H1 (cell line): Measurements from ENCODE around the gene DEFB113. TPM values are rescaled to one million over a fixed set of nuclear protein-coding genes. Genes with fewer than 3 reads are reported as not detected.

Experiments
- CTCF ChIA-PET: fragments of 300-600 bp; sonication (Branson Sonifier 250); formaldehyde crosslinking; loops from one replicate; lab custom pipeline; 2021; ENCODE audit not compliant: partially characterized antibody; lab: Charles Lee
- POLR2A ChIA-PET: fragments of 300-600 bp; sonication (Branson Sonifier 250); formaldehyde crosslinking; loops from one replicate; lab custom pipeline; 2021; ENCODE audit warnings: inconsistent platforms; ENCODE audit not compliant: partially characterized antibody; lab: Charles Lee
- DNase-seq, 2 experiments: peaks; one replicate each; pipeline versions ENCODE4 v3.0.0 to v3.0.0-alpha.2; 2010 to 2022; ENCODE audit warnings: low spot score in 2 of 2, low read depth in 1 of 2, mixed read lengths in 1 of 2
- FAIRE-seq: peaks from 2 replicates; lab custom pipeline; 2011; peaks lifted over from hg19 to GRCh38; lab: Jason Lieb, UNC
- H2AFZ ChIP-seq: 2 replicates; pipeline ENCODE4 v1.8.1; 2012; ENCODE audit warnings: low read length, inconsistent platforms
- H2AK5ac ChIP-seq: 2 replicates; pipeline ENCODE4 v1.6.1; 2013; ENCODE audit warnings: low read depth, low read length
- H2BK120ac ChIP-seq: replicated peaks from 2 replicates; pipeline ENCODE3; 2013; ENCODE audit warnings: low read depth, low read length, inconsistent platforms
- H2BK12ac ChIP-seq: 2 replicates; pipeline ENCODE4 v1.6.1; 2013; ENCODE audit warnings: low read depth, low read length
- H2BK15ac ChIP-seq: 2 replicates; pipeline ENCODE4 v1.6.1; 2013; ENCODE audit warnings: low read length
- H2BK20ac ChIP-seq: 2 replicates; pipeline ENCODE4 v1.6.1; 2013; ENCODE audit warnings: low read length
- H2BK5ac ChIP-seq: 2 replicates; pipeline ENCODE4 v1.6.1; 2013; ENCODE audit warnings: low read depth, low read length
- H3K14ac ChIP-seq: 2 replicates; pipeline ENCODE4 v1.6.1; 2013; ENCODE audit warnings: inconsistent platforms; ENCODE audit not compliant: insufficient read length
- H3K18ac ChIP-seq: 2 replicates; pipeline ENCODE4 v1.6.1; 2013; ENCODE audit warnings: low read length; ENCODE audit errors: extremely low read depth
- H3K23ac ChIP-seq: 2 replicates; pipeline ENCODE4 v1.6.1; 2013; ENCODE audit warnings: inconsistent platforms; ENCODE audit not compliant: insufficient read length
- H3K23me2 ChIP-seq: 2 replicates; pipeline ENCODE4 v1.6.1; 2013; ENCODE audit warnings: low read depth, low read length
- H3K27ac ChIP-seq: 2 replicates; pipeline ENCODE4 v1.6.1; 2011; ENCODE audit warnings: low read depth, low read length, inconsistent platforms
- H3K27me3 ChIP-seq, 4 experiments: replicated peaks in 1 of 4; 1 replicate in 1 of 4; 2 replicates in 3 of 4; pipeline versions ENCODE4 v1.6.1 to v1.8.1; 2011 to 2013; ENCODE audit warnings: low read length in 3 of 4, mild to moderate bottlenecking in 3 of 4, inconsistent platforms in 2 of 4, mixed read lengths in 2 of 4, moderate library complexity in 1 of 4; ENCODE audit not compliant: control insufficient read depth in 3 of 4, insufficient read depth in 3 of 4; ENCODE audit errors: extremely low read depth in 1 of 4
- H3K36me3 ChIP-seq, 4 experiments: 2 replicates each; pipeline versions ENCODE4 v1.6.1 to v1.8.1; 2011 to 2013; ENCODE audit warnings: mild to moderate bottlenecking in 4 of 4, low read length in 3 of 4, moderate library complexity in 2 of 4, control low read depth in 1 of 4, inconsistent platforms in 1 of 4; ENCODE audit not compliant: insufficient read depth in 4 of 4, control insufficient read depth in 2 of 4
- H3K4ac ChIP-seq: replicated peaks from 2 replicates; pipeline ENCODE3; 2013; ENCODE audit warnings: low read length, low read depth, mixed read lengths, inconsistent platforms; ENCODE audit not compliant: insufficient read length
- H3K4me1 ChIP-seq, 4 experiments: replicated peaks in 1 of 4; 1 replicate in 1 of 4; 2 replicates in 3 of 4; pipeline versions ENCODE4 v1.6.1 to v1.8.1; 2011 to 2013; ENCODE audit warnings: low read length in 3 of 4, inconsistent platforms in 2 of 4, mixed read lengths in 1 of 4; ENCODE audit not compliant: insufficient read depth in 4 of 4, control insufficient read depth in 3 of 4
- H3K4me2 ChIP-seq, 2 experiments: 2 replicates each; pipeline versions ENCODE4 v1.6.1 to v1.8.1; 2011 to 2013; ENCODE audit warnings: low read depth in 2 of 2, low read length in 2 of 2, control low read depth in 1 of 2, inconsistent platforms in 1 of 2, mild to moderate bottlenecking in 1 of 2; ENCODE audit not compliant: insufficient read depth in 1 of 2
- H3K4me3 ChIP-seq, 4 experiments: fragments of 200-600, 300-600 bp in 1 of 4; sonication (generic), shearing (Covaris generic), sonication (Bioruptor Twin) in 1 of 4; 2 replicates each; pipeline versions ENCODE4 v1.5.1 to v1.8.1; 2011 to 2016; ENCODE audit warnings: low read length in 4 of 4, low read depth in 3 of 4, control low read depth in 2 of 4, inconsistent platforms in 2 of 4, mild to moderate bottlenecking in 2 of 4, mixed read lengths in 1 of 4, moderate library complexity in 1 of 4; ENCODE audit not compliant: insufficient read depth in 2 of 4; ENCODE audit errors: extremely low read depth in 1 of 4
- H3K56ac ChIP-seq: replicated peaks from 2 replicates; pipeline ENCODE3; 2013; ENCODE audit warnings: low read depth, mild to moderate bottlenecking, mixed read lengths, low read length, inconsistent platforms; ENCODE audit not compliant: insufficient read length
- H3K79me1 ChIP-seq: 2 replicates; pipeline ENCODE4 v1.6.1; 2013; ENCODE audit warnings: low read depth, low read length, control low read depth
- H3K79me2 ChIP-seq, 2 experiments: 2 replicates each; pipeline versions ENCODE4 v1.6.1 to v1.8.1; 2012 to 2013; ENCODE audit warnings: low read length in 2 of 2, mild to moderate bottlenecking in 2 of 2, inconsistent platforms in 1 of 2; ENCODE audit not compliant: insufficient read depth in 2 of 2, control insufficient read depth in 1 of 2
- H3K9ac ChIP-seq, 4 experiments: replicated peaks in 1 of 4; 1 replicate in 1 of 4; 2 replicates in 3 of 4; pipeline versions ENCODE4 v1.6.1 to v1.8.1; 2011 to 2013; ENCODE audit warnings: low read depth in 3 of 4, low read length in 3 of 4, control low read depth in 2 of 4, mild to moderate bottlenecking in 2 of 4, moderate library complexity in 2 of 4, inconsistent platforms in 1 of 4; ENCODE audit errors: extremely low read depth in 1 of 4
- H3K9me3 ChIP-seq, 2 experiments: 2 replicates each; pipeline versions ENCODE4 v1.6.1 to v1.8.1; 2012 to 2013; ENCODE audit warnings: mild to moderate bottlenecking in 2 of 2, moderate library complexity in 2 of 2, control low read depth in 1 of 2, inconsistent platforms in 1 of 2, low read depth in 1 of 2, low read length in 1 of 2, mixed read lengths in 1 of 2; ENCODE audit not compliant: insufficient read depth in 2 of 2
- H4K20me1 ChIP-seq, 2 experiments: replicated peaks in 1 of 2; 2 replicates each; pipeline versions ENCODE3 to v1.8.1; 2011 to 2013; ENCODE audit warnings: inconsistent platforms in 2 of 2, low read length in 2 of 2, mild to moderate bottlenecking in 1 of 2; ENCODE audit not compliant: insufficient read depth in 2 of 2, control insufficient read depth in 1 of 2
- H4K5ac ChIP-seq: 2 replicates; pipeline ENCODE4 v1.6.1; 2013; ENCODE audit warnings: low read length, low read depth, mixed read lengths, inconsistent platforms; ENCODE audit not compliant: insufficient read length
- H4K8ac ChIP-seq: 2 replicates; pipeline ENCODE4 v1.8.0; 2013; ENCODE audit warnings: mild to moderate bottlenecking, moderate library complexity, low read length, inconsistent platforms; ENCODE audit not compliant: insufficient read depth; ENCODE audit errors: extremely low read depth
- H4K91ac ChIP-seq: replicated peaks from 2 replicates; pipeline ENCODE3; 2013; ENCODE audit warnings: low read length, mixed read lengths, inconsistent platforms; ENCODE audit not compliant: insufficient read length
- BACH1 ChIP-seq: IDR thresholded peaks from 2 replicates; pipeline ENCODE4 v1.6.1; 2012; ENCODE audit warnings: low read length, improper control_type of control experiment
- BRCA1 ChIP-seq: IDR thresholded peaks from 2 replicates; pipeline ENCODE4 v1.6.1; 2012; ENCODE audit warnings: low read depth, low read length, improper control_type of control experiment
- CHD1 ChIP-seq: IDR thresholded peaks from 2 replicates; pipeline ENCODE4 v1.6.1; 2012; ENCODE audit warnings: low read depth, low read length, improper control_type of control experiment
- CTBP2 ChIP-seq: IDR thresholded peaks from 2 replicates; pipeline ENCODE4 v1.7.0; 2011; ENCODE audit warnings: borderline replicate concordance, mild to moderate bottlenecking, moderate library complexity, mixed read lengths, low read length; ENCODE audit not compliant: insufficient read depth, insufficient read length
- EZH2 ChIP-seq: fragments of 200-600 bp; sonication (generic); IDR thresholded peaks from 2 replicates; pipeline ENCODE4 v1.7.1; 2012; ENCODE audit warnings: low read depth, mild to moderate bottlenecking, moderate library complexity, low read length, inconsistent platforms; ENCODE audit not compliant: severe bottlenecking
- HDAC6 ChIP-seq: IDR thresholded peaks from one replicate; pipeline ENCODE4 v1.7.1; 2012; ENCODE audit warnings: low read depth, mild to moderate bottlenecking, inconsistent platforms, low read length, moderate library complexity
- JUN ChIP-seq: IDR thresholded peaks from 2 replicates; pipeline ENCODE4 v1.6.1; 2011; ENCODE audit warnings: low read depth, mild to moderate bottlenecking, improper control_type of control experiment, low read length
- JUND ChIP-seq: IDR thresholded peaks from 2 replicates; pipeline ENCODE4 v1.6.1; 2011; ENCODE audit warnings: mild to moderate bottlenecking, improper control_type of control experiment, low read length
- MAFK ChIP-seq: IDR thresholded peaks from 2 replicates; pipeline ENCODE4 v1.6.1; 2012; ENCODE audit warnings: low read depth, mild to moderate bottlenecking, improper control_type of control experiment, low read length
- RNF2 ChIP-seq: fragments of 200-900, 300-1000 bp; sonication (generic); IDR thresholded peaks from 2 replicates; pipeline ENCODE4 v1.7.1; 2016; ENCODE audit warnings: borderline replicate concordance, low read depth, mild to moderate bottlenecking, antibody characterized with exemption, low read length; ENCODE audit not compliant: poor library complexity, severe bottlenecking; ENCODE audit errors: missing control alignments
- YY1 ChIP-seq: IDR thresholded peaks from 2 replicates; pipeline ENCODE4 v1.6.1; 2011; ENCODE audit warnings: low read depth, mild to moderate bottlenecking, low read length
- ZNF274 ChIP-seq: IDR thresholded peaks from 2 replicates; pipeline ENCODE4 v1.7.0; 2012; ENCODE audit warnings: low read length, borderline replicate concordance; ENCODE audit errors: extremely low read depth
- WGBS, 2 experiments: shearing (Covaris generic) in 1 of 2; methylation state at CpG; one replicate each; pipeline versions ENCODE4 v1.1.6 to v1.1.7; 2013 to 2015; ENCODE audit warnings: low lambda C conversion rate in 2 of 2, mixed read lengths in 2 of 2, inconsistent platforms in 1 of 2, low coverage in 1 of 2, missing lambda C conversion rate in 1 of 2; ENCODE audit not compliant: insufficient replicate concordance in 2 of 2, insufficient coverage in 1 of 2, insufficient read length in 1 of 2; ENCODE audit errors: extremely low coverage in 1 of 2, missing lambda C conversion rate in 1 of 2; 5-methylcytosine and 5-hydroxymethylcytosine counted together
- polyA plus RNA-seq, 7 experiments: library from polyadenylated mRNA; depleted of rRNA in 3 of 7; stranded (reverse) in 5 of 7; unstranded in 2 of 7; fragments of >200 nt in 5 of 7; fragments of 200-250 nt in 2 of 7; gene quantifications; 1 replicate in 5 of 7; 2 replicates in 1 of 7; 4 replicates in 1 of 7; pipeline versions ENCODE4 v1.2.1 to v1.2.3, GENCODE V29; 2011 to 2013; ENCODE audit warnings: missing spikeins in 2 of 7, mixed read lengths in 2 of 7
- total RNA-seq: library from RNA; stranded (reverse); fragmentation: NEBNext Ultra II Directional; extraction: Animal tissue kit (Norgen Biotek cat#: 25700); gene quantifications from 2 replicates; pipeline ENCODE4 v1.2.1, GENCODE V29; 2021

The DEFB113 gene
- total and polyA plus RNA-seq, 2 of the 8 experiments (the other 6 are each of a cell fraction or from before 2014, with no cell fraction given), result not detected

DNA sequence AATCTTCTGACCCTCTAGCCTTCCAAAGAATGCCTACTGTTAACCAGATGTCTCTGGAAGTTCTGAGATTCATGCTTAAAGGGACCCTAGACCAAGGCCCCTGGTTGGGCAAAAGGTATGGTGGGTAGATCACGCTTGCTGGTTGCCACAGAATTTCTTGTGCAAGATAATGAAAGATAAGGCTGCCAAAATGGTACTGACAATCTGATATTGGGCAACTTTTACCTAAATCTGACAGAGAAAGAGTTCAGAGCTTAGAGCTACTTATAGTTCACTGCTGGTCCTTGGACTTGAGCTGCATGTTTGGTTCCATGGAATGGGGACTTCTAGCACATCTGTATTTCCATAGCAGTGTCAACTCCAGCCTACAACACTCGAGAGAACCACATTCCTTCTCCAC lies 17.5 kb downstream of the DEFB113 start:
- H4K20me1 ChIP-seq, result no peaks in the 10 kb centered on the region
- H3K9me3 ChIP-seq, result no peaks in the 10 kb centered on the region
- H3K14ac ChIP-seq, result no peak overlapping the region
- H2BK15ac ChIP-seq, result no peak overlapping the region
- H3K36me3 ChIP-seq, result no peaks in the 10 kb centered on the region
- no peak overlapping the region for H3K27ac ChIP-seq
- ChIA-PET POLR2A (no interaction called here), CTCF (no interaction called here)
- H2BK120ac ChIP-seq, result no peak overlapping the region
- H3K27me3 ChIP-seq, result no peaks in the 10 kb centered on the region
- H2BK5ac ChIP-seq, result no peak overlapping the region
- no peaks in the 10 kb centered on the region for H3K79me2 ChIP-seq
- H2AK5ac ChIP-seq, result no peak overlapping the region
- no peak overlapping the region for H4K5ac ChIP-seq
- H2BK12ac ChIP-seq, result no peak overlapping the region
- H3K23me2 ChIP-seq, result no peaks in the 10 kb centered on the region
- no peak overlapping the region for H3K23ac ChIP-seq
- no peaks in the 10 kb centered on the region for H3K4me1 ChIP-seq
- H3K4ac ChIP-seq, result no peak overlapping the region
- H3K18ac ChIP-seq, result no peak overlapping the region
- no peak overlapping the region for H3K9ac ChIP-seq
- H2AFZ ChIP-seq, result peak overlapping the region; percentile 81; the same call in 1 of the 2 replicates
- H3K56ac ChIP-seq, result no peak overlapping the region
- no peak overlapping the region for H3K4me2 ChIP-seq
- H4K91ac ChIP-seq, result no peak overlapping the region
- no peaks in the 10 kb centered on the region for H3K79me1 ChIP-seq
- no peak overlapping the region for H2BK20ac ChIP-seq
- H3K4me3 ChIP-seq, result no peak overlapping the region
- FAIRE-seq (no peak), DNase-seq (no peak)
- 83% methylated on average over 2 of the region's 2 CpGs; no CpG with 5 or more reads in 1 of the 2 experiments for WGBS, 2 experiments
- H4K8ac ChIP-seq, result no peak overlapping the region
- TF ChIP-seq BACH1 (no peak), JUND (no peak), EZH2 (no peak), CTBP2 (no peak), CHD1 (no peak), BRCA1 (no peak), HDAC6 (no peak), ZNF274 (no peak), YY1 (no peak), MAFK (no peak), RNF2 (no peak), JUN (no peak)
